Activated CD4-positive, alpha-beta T cell treated with anti-CD3 and anti-CD28 coated beads, Interleukin-2, amount 50 U/mL, for 4 hours (primary cell): Measurements from ENCODE around the gene PLEKHA6.

Source experiments
- DNase-seq, 2 experiments: peaks; one replicate each; pipeline ENCODE4 v3.0.0-alpha.2; 2020

Gene PLEKHA6

DNA sequence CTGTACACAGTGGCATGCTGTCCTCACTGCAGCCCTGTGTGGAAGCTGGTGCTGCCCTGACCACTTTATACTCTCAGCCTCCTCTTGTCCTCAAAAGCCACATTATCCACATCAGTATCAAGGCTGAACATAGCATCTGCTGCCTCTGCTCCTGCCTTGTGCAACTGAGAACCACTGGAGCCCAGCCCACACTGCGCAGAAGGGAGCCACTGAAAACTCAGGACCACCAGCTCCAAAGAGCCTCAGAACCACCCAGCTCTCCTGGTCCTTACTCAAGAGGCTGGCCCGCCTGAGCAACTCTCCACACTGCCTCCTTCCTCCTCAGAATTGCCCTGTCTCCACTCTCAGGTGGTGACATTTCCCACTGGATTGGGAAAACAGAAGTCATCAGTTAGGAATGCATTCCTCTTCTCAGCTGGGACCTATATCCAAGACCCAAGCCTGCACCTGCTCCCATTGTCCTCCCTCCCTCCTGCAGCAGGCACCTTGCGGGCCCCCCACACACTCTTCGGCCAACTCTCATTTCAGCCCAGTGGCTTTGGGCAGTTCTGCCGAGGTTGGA lies 156.4 kb downstream of the PLEKHA6 start:
- DNase-seq = no peak

DNA sequence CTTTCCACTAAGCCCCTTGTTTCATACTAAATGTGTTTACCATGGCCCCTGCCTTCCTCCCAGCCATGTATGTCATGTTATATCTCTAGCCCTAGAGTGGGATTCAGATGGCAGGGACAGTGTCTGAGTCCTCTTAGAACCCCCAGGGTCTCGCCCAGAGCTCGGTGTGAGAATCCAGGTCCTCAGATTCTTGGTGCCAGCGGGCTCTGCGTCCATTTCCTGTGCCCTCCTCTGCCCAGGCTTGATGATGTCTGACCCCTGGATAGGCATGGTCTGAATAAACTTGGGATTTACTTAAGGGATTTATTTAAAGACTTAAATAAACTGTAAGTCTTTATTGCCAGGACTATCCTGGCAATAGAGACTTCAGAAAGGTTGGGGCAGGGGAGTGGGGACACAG lies 157.2 kb downstream of the PLEKHA6 start:
- no peak for DNase-seq

DNA sequence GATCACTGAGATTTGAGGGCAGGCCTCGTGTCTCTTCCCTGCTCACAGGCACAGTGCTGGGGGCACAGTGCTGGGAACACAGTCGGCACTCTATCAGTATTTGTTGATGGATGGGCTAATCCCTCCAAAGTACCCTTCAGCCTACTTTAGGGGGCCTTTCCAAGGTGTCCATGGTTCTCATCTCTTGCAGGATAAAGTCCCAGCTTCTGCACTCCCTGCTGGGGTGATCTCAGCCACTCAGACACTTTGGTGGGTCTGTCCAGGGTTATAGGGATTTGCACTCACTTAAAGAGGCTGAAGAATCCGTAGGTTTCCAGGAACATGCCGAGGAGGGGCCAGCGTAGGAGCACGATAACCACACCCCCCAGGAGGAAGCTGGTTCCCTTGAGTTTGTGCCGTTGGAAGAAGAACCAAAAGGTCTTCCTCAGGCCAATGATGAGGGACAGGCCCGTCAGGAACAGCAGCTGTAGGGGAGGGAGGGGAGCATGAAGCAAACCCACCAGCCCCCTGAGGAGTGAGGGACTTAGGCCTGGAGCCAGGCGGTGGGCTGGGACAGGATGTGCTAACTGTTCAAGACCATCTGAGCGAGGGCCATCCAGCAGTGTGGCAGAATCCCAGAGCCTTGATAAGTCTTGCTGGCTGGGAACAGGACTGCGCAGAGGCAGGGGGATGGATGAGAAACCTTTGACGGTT lies 158.2 kb downstream of the PLEKHA6 start:
- DNase-seq = no peak

DNA sequence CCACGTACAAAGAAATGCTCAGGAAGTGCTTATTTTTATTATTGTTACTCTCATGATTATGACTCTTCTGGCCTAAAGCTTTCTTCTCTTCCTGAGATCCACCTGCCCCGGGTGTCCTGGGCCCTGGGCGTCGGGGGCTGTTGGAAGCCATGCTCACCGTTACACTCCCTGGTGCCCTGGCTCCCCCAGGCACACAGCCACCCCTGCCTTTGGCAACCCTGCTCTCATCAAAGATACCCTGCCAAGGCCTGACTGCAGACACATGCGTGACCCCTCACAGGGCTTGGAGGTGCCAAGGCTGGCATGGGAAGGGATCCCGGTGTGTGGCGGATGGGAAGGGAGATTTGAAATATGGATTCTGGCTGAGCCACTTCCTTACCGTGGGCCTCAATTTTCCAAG lies 160.2 kb downstream of the PLEKHA6 start:
- no peak for DNase-seq

DNA sequence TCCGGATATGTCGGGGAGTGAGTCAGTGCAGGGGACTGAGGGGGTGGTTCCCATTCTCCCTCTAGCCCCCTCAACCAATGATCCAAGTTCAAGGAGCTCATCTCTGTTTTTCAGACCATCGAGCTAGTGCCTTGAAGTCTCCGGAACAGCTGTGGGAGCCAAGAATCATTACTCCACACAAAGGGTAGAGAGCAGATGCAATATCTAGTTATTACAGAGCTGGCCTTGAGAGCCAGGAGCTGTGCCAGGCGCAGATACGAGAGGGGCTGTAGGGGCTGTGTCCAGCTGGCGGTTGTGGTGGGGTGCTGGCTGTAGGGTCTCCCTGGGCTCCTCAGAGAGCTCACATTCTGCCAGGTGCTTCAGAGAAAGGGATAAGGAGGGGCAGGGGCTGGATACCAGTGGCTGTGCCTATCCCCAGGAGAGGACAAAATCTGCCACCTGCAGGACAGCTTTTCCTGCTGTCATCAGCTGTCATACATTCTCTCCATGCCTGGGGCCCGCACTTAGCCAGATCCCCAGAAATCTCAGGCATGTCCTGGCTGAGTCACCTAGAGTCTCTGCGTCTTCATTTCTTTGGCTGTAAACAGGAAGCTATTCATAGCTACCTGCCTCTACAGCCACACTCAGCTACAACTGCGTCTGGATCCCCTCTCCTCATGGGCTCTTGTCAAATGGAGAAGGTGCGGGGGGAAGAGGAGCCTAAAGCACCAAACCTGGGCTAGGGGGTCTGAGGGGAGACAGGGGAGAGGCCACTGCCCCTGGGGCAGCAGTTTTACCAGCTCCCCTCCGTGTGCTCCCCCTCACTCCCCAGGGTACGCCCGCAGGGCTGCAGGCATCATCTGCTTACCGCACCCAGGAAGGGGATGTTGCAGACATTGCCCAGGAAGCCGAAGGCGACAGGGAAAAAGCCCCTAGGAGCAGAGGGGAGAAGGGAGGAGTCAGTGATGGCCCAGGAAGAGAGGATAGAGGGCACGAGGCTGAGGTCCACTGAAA lies 161.1 kb downstream of the PLEKHA6 start:
- DNase-seq = no peak

DNA sequence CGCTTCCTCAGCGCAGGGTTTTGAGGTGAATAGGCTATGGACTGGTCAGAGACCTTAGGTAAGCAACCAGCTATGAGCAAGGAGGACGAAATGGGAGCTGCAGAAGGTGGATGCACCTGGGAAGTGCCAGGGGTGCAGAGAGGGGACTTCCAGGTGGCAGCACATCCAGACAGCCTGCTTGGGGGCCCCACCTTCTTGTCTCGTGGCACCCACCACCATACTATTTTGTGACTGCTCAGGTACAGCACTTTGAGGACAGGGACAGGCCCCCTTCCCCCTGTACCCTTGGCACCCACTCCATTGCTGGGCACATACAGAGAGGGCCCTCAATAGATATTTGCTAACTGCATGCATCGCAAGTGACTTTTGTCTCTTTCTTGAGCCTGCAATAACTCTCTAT lies 162.7 kb downstream of the PLEKHA6 start:
- DNase-seq = no peak

DNA sequence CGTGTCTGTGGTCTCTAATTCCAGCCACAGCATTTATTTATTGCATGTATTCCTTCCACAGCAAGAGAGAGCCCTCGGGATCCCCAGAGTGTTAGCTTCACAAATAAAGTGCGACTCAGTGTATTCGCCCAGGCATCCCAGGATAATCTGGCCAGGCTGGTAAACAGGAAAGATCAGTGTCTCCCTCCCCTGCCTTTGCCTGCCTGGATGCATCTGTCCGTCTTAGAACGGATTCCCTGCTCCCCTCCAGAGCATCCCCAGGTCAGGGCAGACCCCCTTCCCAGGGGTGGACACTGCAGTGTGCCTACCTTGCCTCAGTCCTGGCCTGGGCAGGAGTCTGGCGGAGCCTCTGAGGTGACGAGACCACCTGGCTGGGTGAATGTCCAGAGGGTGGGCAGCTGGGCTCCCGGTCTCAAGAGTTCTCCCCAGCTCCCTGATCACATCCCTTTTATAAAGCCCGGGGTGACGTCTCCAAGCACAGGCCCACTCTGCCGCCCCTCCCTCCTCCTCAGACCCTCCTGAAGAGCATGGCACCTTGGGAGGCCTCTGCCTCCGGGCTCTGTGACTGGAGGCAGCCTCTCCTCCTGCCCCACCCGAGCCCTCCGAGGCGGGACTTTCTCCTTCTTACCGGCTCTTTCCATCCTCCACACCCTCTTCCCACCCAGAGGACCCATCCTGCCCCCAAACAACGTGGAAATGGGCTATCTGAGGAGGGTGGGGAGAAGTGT lies 163.5 kb downstream of the PLEKHA6 start, which contains the start of gene KISS1:
Gene KISS1, minus strand, starts transcription at position 424 of the 728 bp plus-strand sequence. CDS start 3,615 bp downstream, outside the sequence.
- no peak for DNase-seq

DNA sequence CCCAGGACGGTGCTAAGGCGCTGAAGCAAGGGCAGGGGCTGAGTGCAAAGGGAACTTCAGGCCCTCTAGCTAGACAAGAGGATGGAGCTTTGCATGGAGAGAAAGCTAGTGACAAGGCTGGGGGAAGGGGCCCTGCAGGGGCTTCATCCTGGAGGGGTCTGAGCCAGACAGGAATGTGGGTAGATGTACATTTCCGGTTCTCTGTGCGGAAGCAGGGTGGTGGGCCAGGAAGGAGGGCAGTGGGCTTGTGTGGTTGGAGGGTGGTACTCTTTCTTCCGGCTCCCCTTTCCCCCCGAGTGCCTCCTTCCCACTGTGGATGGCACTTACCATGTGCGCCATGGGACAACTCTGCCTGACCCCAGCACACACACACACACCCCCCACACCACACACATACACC lies 165.0 kb downstream of the PLEKHA6 start:
- DNase-seq = no peak

DNA sequence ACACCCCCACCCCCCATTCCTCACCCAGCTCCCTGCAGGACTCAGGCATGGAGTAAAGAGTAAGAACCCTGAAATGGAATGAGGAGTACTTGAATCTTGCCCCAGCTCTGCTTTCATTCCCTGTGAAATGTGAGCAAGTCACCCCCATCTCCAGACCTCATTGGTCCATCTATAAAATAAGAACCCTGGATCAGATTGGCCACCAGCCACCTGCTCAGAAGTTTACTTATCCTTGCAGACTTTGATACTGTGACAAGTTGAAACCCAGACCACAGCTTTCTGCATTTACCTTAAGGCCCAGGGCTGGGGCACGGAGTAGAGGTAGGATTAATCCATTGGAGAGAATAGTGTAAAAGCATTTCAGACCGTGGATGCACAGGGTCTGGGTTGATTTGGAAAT lies 165.6 kb downstream of the PLEKHA6 start:
- DNase-seq = no peak

DNA sequence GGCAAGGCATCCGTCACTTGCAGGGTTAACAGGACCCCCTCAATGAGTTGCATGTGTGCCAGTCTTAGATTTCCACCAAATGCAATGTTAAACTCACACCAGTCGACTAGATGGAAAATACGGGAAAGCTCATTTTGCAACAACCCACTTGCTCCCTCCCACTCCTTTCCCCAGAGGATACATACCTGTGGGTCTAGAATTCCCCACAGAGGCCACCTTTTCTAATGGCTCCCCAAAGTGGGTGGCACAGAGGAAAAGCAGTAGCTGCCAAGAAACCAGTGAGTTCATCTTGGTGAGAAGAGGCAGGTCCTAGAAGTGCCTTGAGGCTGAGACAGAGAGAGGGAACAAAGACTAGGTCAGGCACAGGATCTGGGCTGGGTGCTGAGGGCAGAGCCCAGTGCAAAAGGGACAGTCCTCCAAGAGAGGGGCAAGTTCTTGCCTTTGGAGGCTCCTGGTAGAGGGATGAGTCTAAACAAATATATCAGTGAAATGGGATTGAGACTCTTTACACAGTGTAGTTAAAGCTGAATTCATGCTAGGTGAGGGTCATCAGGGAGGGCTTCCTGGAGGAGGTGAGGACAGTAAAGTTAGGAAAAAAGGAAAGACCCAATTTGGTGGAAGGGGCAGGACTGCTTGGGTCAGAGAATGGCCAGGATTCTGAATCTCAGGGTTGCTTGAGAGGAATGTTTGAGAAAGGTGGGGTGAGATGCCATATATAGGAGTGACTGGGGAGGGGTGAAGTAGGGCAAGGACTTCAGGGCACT lies 167.0 kb downstream of the PLEKHA6 start:
- DNase-seq = no peak

DNA sequence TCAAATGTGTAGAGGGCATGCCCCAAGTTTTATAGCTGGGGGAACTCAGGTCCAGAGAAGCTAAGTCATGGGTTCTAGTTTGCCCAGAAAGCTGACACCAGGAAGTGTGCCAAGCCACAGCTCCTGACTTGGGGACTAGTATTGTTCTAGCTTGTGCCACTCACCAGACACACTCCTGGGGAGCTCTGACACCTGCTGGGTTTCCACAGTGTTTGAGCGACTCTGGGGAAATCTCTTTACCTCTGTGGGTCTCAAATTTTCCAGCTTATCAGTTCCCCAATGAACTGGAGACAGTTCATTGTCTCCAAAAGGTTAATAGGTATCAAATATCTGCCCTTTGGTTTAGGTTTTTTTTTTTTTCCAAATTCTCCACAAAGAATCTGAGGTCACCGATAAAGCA lies 167.7 kb downstream of the PLEKHA6 start:
- no peak for DNase-seq

DNA sequence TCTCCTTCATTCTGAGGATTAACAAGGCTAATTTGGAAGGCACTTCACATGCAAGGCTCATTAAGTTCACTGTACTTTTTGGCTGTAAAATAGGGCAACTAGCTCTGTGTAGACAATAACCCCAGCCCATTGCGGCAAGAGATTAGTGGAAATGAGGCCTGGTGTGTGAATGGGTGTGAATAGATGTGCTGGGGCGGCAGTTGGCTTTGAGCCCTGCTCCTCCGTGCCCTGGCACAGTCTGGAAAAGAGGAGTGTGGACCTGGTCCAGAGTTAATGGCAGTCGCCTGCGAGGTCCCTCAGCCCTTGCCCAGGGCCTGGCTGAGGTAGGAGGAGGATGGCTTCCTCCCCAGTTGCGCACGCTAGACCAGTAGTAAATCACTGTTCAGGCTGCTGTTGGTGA lies 168.3 kb downstream of the PLEKHA6 start:
- DNase-seq = no peak

DNA sequence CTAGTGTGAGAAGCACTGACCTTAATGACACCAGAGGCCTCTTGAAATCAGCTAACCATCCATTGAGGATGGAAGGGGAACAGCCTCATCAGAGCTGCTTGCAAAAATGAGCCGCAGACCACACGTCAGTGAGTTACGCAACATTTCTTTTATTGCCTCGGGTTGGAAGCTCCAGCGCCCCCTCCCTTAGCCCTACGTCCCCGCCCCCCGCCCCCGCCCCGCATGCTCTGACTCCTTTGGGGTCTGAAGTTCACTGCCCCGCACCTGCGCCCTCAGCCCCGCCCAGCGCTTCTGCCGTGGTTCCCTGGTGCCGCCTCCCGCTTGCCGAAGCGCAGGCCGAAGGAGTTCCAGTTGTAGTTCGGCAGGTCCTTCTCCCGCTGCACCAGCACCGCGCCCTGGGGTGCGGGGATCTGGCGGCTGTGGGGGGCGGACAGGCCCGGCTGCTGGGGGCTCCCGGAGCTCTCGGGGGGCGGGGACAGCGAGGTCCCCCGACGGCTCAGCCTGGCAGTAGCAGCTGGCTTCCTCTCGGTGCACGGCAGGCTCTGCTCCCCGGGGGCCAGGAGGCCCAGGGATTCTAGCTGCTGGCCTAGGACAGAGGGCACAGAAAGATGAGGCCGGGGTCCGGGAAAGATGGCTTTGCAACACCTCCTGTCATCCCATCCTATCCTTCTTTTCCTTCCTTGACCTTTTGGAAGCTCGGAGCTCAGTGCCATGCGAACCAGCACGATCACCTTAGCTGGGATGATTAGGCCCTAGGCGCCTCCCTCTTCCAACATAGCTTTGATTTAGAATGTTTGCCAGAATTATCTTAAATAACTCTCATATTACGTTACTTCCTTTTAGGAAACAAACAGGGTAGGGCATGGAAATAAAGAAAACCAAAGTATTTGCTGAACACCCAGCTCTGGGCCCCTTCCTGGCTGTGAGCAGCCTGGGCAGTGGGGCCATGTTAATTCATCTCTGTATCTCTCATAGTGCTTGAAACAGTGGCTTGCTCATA lies 169.2 kb downstream of the PLEKHA6 start:
- no peak for DNase-seq

DNA sequence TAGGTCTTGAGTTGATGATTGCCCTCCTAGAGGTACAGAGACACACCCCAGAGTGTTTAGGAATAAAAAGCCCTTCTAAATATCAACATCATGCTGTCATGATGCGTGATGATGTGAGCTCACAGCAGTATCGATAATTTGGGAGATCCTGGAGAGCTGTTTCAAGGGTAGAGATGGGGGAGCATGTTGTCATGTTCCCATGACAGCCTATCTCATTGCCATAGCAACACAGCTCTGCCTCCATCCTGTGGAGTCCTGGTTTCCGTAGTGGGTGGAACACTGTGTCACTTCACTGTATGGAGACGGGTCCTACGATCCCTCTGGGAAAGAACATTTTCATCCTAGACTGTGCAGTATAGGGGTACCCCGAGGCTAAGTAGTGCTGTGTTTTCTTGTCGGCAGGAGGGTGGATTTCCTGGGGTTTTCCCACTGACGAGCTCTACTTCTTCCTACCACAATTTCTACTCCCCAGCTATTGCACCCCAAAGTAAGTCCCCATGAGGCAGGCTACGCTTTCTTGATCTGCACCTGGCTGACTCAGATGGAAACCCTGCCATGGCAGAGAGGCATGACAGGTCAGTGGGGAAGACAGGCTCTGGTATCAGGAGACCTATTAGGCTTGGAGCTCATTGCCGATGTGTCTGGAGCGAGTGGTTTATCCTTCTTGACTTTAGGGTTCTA lies 170.6 kb downstream of the PLEKHA6 start:
- DNase-seq = no peak

DNA sequence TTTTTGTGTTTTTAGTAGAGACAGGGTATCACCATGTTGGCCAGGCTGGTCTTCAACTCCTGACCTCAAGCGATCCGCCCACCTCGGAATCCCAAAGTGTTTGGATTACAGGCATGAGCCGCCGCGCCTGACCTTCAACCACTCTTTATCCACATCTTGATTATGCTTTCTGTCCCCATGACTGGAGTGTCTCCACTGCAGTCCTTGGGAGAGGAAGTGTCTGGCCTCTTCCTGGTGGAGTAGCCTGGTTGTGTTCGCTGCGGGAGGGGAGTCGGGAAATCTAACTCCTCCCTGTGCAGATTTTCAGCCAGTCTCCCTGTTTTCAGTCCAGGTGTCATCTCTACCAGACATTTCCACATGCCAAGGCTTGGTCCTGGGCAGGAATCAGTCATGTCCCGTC lies 173.1 kb downstream of the PLEKHA6 start:
- DNase-seq = no peak

DNA sequence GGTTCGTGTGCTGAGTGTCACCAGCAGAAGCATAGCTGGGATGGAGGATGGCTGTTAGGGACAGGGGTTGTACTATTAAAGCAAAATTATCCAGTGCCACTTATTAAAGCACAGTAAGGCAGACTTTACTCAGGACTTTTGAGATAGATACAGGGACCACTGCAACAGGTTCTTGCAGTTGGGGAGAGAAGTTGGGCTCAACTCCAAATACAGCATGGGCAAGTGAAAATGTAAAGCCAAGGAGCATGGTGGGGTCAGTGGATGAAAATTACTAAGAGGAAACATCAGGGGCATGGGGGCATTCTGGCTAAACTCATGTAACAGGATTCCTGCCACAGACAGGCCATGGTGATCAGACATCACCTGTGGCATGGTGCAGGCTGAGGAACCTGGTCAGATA lies 178.6 kb downstream of the PLEKHA6 start:
- DNase-seq = no peak

DNA sequence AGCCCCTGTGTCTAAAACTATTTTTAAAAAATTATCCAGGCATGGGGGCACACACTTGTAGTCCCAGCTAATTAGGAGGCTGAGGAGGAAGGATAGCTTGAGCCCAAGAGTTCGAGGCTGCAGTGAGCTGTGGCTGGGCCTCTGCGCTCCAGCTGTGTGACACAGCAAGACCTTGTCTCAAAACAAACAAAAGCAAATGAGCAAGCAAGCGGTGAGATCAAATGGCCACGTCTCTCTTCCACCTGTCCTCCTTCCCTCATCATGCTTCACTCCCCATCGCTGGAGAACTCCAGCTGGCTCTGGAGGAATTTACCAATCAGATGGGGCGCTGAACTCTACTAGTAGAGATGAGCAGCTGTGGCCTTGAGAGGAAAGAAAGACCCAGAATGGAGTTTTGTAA lies 179.6 kb downstream of the PLEKHA6 start:
- DNase-seq = no peak

DNA sequence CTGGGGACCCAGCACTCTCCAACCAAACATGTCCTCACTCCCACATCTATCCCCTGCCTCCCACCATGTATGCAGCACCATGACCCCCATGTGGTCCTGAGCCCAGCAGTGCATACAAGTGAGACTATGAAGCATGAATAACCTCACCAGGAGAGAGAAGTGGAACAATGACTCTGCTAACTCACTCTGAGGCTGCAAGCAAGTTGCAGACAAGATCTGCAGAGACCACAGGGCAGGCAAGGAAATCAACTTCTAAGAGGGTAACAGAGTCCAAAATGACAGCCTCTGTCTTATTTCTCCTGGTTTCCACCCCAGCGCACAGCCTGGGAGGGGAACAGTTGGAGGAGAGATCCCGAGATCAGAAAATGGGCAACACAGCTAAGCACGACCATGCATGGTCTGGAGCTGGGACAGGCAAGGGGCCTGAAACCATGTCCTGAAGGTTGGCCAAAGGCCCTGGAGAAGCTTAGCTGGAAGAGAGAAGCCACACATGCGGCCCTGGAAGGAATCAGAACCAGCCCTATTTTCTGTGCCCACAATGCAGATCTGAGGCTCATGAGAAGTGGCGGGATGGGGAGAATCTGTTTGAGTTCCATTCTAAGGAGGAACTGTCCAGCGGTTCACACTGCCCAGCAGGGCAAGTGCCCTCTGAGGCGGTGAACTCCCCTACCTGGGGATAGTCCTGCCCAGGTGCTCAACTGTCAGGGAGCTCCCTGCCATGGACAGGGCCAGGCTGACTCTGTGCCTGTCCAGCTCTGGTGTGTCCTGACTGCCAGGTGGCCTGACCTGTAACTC lies 181.0 kb downstream of the PLEKHA6 start:
- DNase-seq = no peak

DNA sequence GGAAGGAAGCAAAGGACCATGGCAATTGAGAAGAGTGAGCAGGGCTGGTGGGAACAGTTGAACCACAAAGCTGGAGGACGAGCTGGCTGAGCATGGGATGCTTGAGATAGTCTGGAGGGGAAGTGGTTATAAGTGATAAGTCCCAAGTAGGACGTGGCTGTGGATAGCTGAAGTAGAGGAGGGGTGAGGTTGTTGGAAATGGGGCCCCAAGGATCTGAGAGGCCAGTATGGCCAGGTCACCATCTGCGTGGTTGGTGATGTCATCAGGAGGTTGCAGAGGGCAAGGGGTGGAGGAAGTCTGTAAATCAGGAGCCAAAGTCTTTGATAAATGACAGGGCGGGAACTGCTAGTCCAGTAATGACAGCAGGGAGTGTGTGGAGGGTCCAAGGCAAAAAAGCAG lies 182.6 kb downstream of the PLEKHA6 start:
- DNase-seq = no peak
